Endometrial microvascular endothelial cells (primary cell): ENCODE measurements around the gene SWSAP1. TPM values are rescaled to one million over a fixed set of nuclear protein-coding genes. Genes with fewer than 3 reads are reported as not detected.

Source experiments
- in situ Hi-C: cut with HindIII; loops from 2 replicates; pipeline ENCODE4 v1.10.0; 2017; ENCODE audit warnings: low sequenced_read_pairs, low pct_unique_long_range_greater_than_20kb; ENCODE audit errors: inconsistent ontology term
- total RNA-seq: library from RNA; depleted of rRNA; stranded (reverse); fragments of >200 nt; gene quantifications from one replicate; pipeline ENCODE4 v1.2.3, GENCODE V29; 2015; ENCODE audit errors: inconsistent ontology term

Gene SWSAP1
- total RNA-seq, 1 donor from 2014 or later: 1.9 TPM

DNA sequence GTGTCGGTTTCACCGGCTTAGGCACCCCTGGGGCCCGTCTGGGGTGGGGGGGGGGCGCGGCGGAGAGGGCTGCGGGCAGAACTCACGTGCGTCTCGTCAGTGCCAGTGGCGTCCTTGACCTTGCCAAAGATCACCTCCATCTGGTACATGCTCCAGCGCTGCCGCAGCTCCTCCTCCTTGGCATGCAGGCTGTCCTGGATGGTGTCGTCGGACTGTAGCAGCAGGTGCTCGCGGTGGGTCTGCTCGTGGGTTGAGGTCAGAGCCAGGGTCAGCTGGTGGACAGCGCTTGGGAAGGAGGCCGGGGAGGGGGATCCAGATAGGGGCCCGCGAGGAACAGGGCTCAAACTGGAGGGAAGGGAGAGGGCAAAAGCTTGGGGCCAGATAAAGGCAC lies 49.3 kb downstream of the SWSAP1 start:
- in situ Hi-C loops: no loop called here

Other genes with a start within 250 kb of the SWSAP1 start
- gene SPC24, start 218.9 kb upstream of the SWSAP1 start, total RNA-seq: 72.9 TPM
- 85.2 TPM for gene KANK2, start 177.1 kb upstream of the SWSAP1 start, total RNA-seq
- not detected for gene ANGPTL8, start 135.0 kb upstream of the SWSAP1 start, total RNA-seq
- gene DOCK6, start 112.1 kb upstream of the SWSAP1 start, total RNA-seq: 78.6 TPM
- not detected for gene TSPAN16, start 78.5 kb upstream of the SWSAP1 start, total RNA-seq
- gene RAB3D, start 35.0 kb upstream of the SWSAP1 start, total RNA-seq: 47.8 TPM
- gene TMEM205, start 28.4 kb upstream of the SWSAP1 start, total RNA-seq: 227 TPM
- gene CCDC159, start 28.1 kb upstream of the SWSAP1 start, total RNA-seq: 34.7 TPM
- 17.7 TPM for gene PLPPR2, start 19.2 kb upstream of the SWSAP1 start, total RNA-seq
- gene EPOR, start 9.6 kb downstream of the SWSAP1 start, total RNA-seq: 6.4 TPM
- not detected for gene RGL3, start 44.6 kb downstream of the SWSAP1 start, total RNA-seq
- gene ODAD3, start 60.5 kb downstream of the SWSAP1 start, total RNA-seq: not detected
- gene PRKCSH, start 61.0 kb downstream of the SWSAP1 start, total RNA-seq: 261 TPM
- gene ELAVL3, start 106.4 kb downstream of the SWSAP1 start, total RNA-seq: 7.3 TPM
- 4.6 TPM for gene ZNF653, start 131.2 kb downstream of the SWSAP1 start, total RNA-seq
- gene ECSIT, start 154.5 kb downstream of the SWSAP1 start, total RNA-seq: 53.1 TPM
- 0.46 TPM for gene CNN1, start 164.2 kb downstream of the SWSAP1 start, total RNA-seq
- 35.2 TPM for gene ELOF1, start 184.6 kb downstream of the SWSAP1 start, total RNA-seq
- not detected for gene ACP5, start 203.0 kb downstream of the SWSAP1 start, total RNA-seq
- gene ZNF627, start 222.8 kb downstream of the SWSAP1 start, total RNA-seq: 8.2 TPM